GM13976 (cell line): ENCODE results near the gene NCOA3.

Experiments used
- DNase-seq: peaks from one replicate; pipeline ENCODE4 v3.0.0; 2012; ENCODE audit warnings: low spot score
- in situ Hi-C: fragments of 300-500 bp; cut with MboI; formaldehyde crosslinking; loops from one replicate; pipeline ENCODE4 v1.12.0; 2022; ENCODE audit warnings: low sequenced_read_pairs, mixed read lengths, inconsistent platforms; ENCODE audit not compliant: unreplicated experiment
- TF ChIP-seq, protein P1 (sequence below): IDR thresholded peaks from 2 replicates; pipeline ENCODE4 v1.5.1; 2012; ENCODE audit warnings: borderline replicate concordance, mild to moderate bottlenecking; ENCODE audit not compliant: insufficient read depth; ENCODE audit errors: extremely low read depth, missing control alignments, control extremely low read depth

Gene NCOA3

DNA sequence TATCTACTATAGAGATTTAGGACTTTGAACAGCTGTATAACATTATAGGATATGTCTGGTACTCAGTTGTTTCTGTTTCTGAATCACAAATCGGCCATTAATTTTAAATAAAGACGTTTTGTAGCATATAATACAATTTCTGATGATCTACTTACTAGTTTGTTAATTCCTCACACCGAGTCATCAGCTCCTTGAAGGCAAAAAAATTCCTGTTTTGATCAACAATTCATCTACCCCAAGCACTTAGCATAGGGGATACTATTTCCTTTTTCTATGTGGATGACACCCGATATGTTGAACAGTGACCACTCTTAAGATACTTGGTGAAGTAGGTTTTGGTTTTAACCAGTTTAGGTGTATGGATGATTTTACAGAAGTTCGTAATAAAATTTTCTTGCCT lies 107.3 kb downstream of the NCOA3 start:
- DNase-seq = no peak
- TF ChIP-seq, protein P1, sequence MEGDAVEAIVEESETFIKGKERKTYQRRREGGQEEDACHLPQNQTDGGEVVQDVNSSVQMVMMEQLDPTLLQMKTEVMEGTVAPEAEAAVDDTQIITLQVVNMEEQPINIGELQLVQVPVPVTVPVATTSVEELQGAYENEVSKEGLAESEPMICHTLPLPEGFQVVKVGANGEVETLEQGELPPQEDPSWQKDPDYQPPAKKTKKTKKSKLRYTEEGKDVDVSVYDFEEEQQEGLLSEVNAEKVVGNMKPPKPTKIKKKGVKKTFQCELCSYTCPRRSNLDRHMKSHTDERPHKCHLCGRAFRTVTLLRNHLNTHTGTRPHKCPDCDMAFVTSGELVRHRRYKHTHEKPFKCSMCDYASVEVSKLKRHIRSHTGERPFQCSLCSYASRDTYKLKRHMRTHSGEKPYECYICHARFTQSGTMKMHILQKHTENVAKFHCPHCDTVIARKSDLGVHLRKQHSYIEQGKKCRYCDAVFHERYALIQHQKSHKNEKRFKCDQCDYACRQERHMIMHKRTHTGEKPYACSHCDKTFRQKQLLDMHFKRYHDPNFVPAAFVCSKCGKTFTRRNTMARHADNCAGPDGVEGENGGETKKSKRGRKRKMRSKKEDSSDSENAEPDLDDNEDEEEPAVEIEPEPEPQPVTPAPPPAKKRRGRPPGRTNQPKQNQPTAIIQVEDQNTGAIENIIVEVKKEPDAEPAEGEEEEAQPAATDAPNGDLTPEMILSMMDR = no peak
- in situ Hi-C loops = loop anchor here (25.0 kb wide), 1 partner anchor 197 kb away; no protein-coding TSS in a partner anchor

DNA sequence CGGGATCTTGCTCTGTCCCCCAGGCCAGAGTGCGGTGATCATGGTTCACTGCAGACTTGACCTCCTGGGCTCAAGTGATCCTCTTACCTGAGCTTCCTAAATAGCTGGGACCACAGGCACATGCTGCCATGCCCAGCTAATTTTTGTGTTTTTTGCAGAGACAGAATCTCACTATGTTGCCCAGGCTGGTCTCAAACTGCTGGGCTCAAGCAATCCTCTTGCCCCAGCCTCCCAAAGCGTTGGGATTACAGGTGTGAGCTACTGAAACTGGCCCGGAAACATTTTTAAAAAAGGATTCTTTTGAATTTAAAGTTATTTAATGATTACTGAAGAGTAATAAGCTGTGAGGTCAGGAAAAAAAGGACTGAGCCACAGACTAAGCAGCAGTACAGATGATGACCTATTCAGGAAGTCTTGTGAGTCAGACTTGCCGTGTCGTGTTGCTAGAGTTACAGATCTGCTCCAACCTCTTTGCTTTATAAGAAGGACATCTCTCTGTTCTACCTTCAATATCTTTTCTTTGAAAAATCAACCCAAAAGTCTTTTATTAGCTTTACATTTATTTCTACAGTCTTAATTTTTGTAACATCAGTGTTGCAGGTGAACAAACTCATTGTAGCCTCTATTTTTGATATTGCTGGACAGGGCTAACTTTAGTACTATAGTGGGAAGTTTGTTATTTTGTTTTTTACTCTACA lies 108.7 kb downstream of the NCOA3 start:
- TF ChIP-seq, protein P1 = no peak
- DNase-seq = peak; percentile 68
- in situ Hi-C loops = loop anchor here (25.0 kb wide), 1 partner anchor 198 kb away; no protein-coding TSS in a partner anchor

DNA sequence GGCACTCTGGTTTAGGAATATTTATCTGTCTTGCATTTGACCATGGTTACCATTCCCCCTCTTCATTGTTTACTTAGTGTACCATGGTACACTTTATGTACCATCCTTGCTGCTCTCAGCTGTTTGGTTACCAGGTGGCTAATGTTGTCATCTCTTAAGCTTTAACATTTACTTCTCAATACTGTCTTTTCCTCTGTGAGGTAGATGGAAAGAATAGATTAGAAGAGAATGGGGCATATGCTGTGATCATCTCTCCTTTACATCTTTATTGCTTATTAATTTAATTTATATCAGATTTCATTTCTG lies 109.2 kb downstream of the NCOA3 start:
- TF ChIP-seq, protein P1 = no peak
- no peak for DNase-seq
- in situ Hi-C loops = loop anchor here (25.0 kb wide), 1 partner anchor 199 kb away; no protein-coding TSS in a partner anchor

DNA sequence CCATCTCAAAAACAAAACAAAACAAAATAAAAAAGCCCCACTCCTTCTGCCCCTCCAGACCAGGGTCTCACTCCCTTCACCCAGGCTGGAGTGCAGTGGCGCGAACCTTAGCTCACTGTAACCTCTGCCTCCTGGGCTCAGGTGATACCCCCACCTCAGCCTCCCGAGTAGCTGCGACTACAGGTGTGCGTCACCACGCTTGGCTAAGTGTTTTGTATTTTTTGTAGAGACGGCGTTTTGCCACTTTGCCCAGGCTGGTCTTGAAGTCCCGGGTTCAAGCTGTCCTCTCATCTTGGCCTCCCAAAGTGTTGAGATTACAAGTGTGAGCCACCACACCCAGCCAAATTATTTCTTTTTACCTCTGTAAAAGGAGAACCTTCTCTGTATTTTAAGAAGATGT lies 110.1 kb downstream of the NCOA3 start:
- TF ChIP-seq, protein P1 = no peak
- DNase-seq = no peak
- in situ Hi-C loops = loop anchor here (25.0 kb wide), 1 partner anchor 199 kb away; no protein-coding TSS in a partner anchor

DNA sequence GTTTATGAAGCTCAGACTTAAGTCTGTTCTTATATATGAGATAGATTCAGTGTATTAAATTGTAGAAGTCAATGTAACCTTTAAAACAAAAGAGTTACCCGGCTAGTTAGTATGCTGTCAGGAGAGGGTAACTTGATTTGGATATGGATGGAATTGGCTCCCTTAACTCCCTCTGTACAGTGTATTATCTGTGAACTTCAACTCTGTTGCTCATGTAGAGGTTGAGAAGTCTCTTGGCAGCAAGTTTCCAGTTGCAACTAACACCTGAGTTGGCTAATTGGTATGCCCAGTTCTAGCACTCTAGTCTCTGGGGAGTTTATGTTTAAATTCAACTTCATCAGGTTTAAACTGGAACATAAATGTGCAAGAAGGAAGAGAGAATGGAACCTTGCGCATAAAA lies 111.0 kb downstream of the NCOA3 start:
- TF ChIP-seq, protein P1 = no peak
- in situ Hi-C loops = loop anchor here (25.0 kb wide), 1 partner anchor 200 kb away; no protein-coding TSS in a partner anchor
- DNase-seq = no peak

DNA sequence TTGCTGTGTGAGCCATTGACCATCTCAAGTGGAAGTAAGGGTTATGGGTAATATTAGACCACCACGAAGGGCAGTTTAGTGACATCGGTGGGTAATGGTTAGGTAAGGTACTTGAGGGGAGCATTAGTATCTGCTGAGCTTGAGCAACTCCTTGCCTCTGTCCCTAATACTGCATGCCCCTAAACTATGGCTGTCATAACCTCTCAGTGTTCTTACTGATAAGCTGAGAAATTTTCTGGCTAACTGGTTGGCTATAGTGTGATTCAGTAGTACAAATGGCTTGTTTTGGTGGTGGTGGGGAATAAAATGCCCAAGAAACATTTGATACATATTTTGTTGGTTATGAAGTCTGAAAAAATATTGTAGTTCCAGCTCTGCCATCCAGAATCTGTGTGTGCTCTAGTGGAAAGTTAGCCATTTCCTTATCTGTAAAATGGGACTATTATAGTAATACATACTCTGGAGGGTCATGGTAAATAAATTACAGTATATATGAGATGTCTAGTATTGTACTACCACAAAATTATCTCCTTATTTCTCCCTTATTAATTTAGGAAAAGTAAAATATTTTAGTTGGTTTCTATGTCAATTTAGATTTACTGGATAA lies 113.1 kb downstream of the NCOA3 start:
- in situ Hi-C loops = loop anchor here (25.0 kb wide), 1 partner anchor 203 kb away; no protein-coding TSS in a partner anchor
- TF ChIP-seq, protein P1 = no peak
- no peak for DNase-seq
